Cardiac muscle cell (in vitro differentiated cells and primary cell): ENCODE data around the gene EFL1. TPM values are rescaled to one million over a fixed set of nuclear protein-coding genes. Genes with fewer than 3 reads are reported as not detected.

Source experiments
- DNase-seq, 2 donors: peaks; one replicate each; pipeline versions ENCODE4 v3.0.0 to v3.0.0-alpha.2; 2010 to 2017; ENCODE audit warnings: low read depth in 1 of 2, low spot score in 1 of 2
- H3K27ac ChIP-seq: fragments of 200-600 bp; sonication (generic); 2 replicates; pipeline ENCODE4 v1.5.1; 2016
- H3K27me3 ChIP-seq: fragments of 200-600 bp; sonication (generic); 2 replicates; pipeline ENCODE4 v1.6.0; 2016; ENCODE audit warnings: control low read depth
- H3K36me3 ChIP-seq: fragments of 200-600 bp; sonication (generic); 2 replicates; pipeline ENCODE4 v1.5.1; 2016; ENCODE audit warnings: control low read depth
- H3K4me1 ChIP-seq: fragments of 200-600 bp; sonication (generic); 2 replicates; pipeline ENCODE4 v1.8.1; 2017; ENCODE audit warnings: low read depth, mild to moderate bottlenecking, mixed run types
- H3K4me3 ChIP-seq: fragments of 200-600 bp; sonication (generic); 2 replicates; pipeline ENCODE4 v1.5.1; 2016; ENCODE audit warnings: mild to moderate bottlenecking
- H3K9me3 ChIP-seq: fragments of 200-600 bp; sonication (generic); 2 replicates; pipeline ENCODE4 v1.5.1; 2017; ENCODE audit warnings: low read depth, mild to moderate bottlenecking, control low read depth
- polyA plus RNA-seq: library from polyadenylated mRNA; unstranded; fragments of >200 nt; fragmentation: Nextera tagmentation; extraction: Ambion mirVana; gene quantifications from 2 replicates; pipeline ENCODE4 v1.2.1, GENCODE V29; 2016
- total RNA-seq: library from RNA; depleted of rRNA; stranded (reverse); fragments of >200 nt; gene quantifications from 2 replicates; pipeline ENCODE4 v1.2.3, GENCODE V29; 2016
- TF ChIP-seq, protein P1 (sequence below): IDR thresholded peaks from 2 replicates; pipeline ENCODE4 v1.5.1; 2012; ENCODE audit warnings: low read depth, mild to moderate bottlenecking, low read length

The EFL1 gene
- total and polyA plus RNA-seq, 2 experiments from 2014 or later, result 46.7 to 54.8 TPM

GRCh38 chr15:82158811-82159210, 103.7 kb downstream of the EFL1 start:
- TF ChIP-seq, protein P1, sequence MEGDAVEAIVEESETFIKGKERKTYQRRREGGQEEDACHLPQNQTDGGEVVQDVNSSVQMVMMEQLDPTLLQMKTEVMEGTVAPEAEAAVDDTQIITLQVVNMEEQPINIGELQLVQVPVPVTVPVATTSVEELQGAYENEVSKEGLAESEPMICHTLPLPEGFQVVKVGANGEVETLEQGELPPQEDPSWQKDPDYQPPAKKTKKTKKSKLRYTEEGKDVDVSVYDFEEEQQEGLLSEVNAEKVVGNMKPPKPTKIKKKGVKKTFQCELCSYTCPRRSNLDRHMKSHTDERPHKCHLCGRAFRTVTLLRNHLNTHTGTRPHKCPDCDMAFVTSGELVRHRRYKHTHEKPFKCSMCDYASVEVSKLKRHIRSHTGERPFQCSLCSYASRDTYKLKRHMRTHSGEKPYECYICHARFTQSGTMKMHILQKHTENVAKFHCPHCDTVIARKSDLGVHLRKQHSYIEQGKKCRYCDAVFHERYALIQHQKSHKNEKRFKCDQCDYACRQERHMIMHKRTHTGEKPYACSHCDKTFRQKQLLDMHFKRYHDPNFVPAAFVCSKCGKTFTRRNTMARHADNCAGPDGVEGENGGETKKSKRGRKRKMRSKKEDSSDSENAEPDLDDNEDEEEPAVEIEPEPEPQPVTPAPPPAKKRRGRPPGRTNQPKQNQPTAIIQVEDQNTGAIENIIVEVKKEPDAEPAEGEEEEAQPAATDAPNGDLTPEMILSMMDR, result no peak
- no peak overlapping the region for H3K4me3 ChIP-seq
- no peak overlapping the region for H3K27ac ChIP-seq
- peak in 1 of 2 donors; percentile 36 for DNase-seq
- peaks cover 28% of the 10 kb centered on the region for H3K36me3 ChIP-seq
- no peaks in the 10 kb centered on the region for H3K9me3 ChIP-seq
- H3K4me1 ChIP-seq, result no peaks in the 10 kb centered on the region
- no peaks in the 10 kb centered on the region for H3K27me3 ChIP-seq

DNA sequence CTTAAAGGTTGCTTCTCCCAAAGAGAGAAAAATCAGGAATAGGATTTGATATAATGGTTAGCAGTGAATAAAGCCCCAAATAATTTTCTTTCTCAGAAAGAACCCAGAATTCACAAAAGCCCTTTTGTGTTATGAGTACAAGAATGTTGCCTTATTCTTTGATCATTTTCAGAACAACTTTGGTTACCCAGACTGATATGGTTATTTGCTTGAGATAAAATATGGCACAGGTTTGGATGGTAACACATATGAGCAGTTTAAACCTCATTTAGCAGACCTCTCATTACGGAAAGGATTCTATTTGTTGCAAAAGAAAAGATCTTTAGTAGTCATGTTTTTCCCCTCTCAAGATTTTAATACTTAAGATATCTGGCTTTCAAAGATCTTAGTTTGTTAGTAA, 111.9 kb downstream of the EFL1 start:
- no peaks in the 10 kb centered on the region for H3K27me3 ChIP-seq
- no peak overlapping the region for H3K4me3 ChIP-seq
- H3K36me3 ChIP-seq, result peaks cover 29% of the 10 kb centered on the region
- H3K27ac ChIP-seq, result no peak overlapping the region
- no peak for DNase-seq
- no peaks in the 10 kb centered on the region for H3K4me1 ChIP-seq
- TF ChIP-seq, protein P1, result no peak
- H3K9me3 ChIP-seq, result no peaks in the 10 kb centered on the region

DNA sequence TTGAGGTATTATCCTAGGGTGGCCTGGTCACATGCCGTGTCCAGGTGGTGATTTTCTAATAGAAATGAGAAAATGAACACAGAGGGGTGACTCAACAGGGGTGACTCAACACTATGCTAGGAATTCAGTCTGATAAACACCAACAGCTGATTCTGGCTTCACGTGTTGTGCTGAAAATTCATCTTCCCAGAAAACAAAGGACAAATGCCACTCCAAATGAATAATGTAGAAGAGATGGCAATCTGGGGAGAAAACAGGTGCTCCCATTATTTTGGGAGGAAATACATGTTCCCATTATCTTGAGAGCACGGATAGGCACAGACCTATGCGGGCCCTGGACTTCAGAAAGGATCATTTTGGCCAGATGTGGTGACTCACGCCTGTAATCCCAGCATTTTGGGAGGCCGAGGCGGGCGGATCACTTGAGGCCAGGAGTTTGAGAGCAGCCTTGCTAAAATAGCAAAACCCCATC, 115.5 kb downstream of the EFL1 start:
- H3K36me3 ChIP-seq, result peaks cover 24% of the 10 kb centered on the region
- TF ChIP-seq, protein P1, result no peak
- H3K4me1 ChIP-seq, result peaks cover 6% of the 10 kb centered on the region
- H3K27me3 ChIP-seq, result no peaks in the 10 kb centered on the region
- H3K27ac ChIP-seq, result no peak overlapping the region
- no peak overlapping the region for H3K4me3 ChIP-seq
- peak in 1 of 2 donors; percentile 71 for DNase-seq
- H3K9me3 ChIP-seq, result no peaks in the 10 kb centered on the region

DNA sequence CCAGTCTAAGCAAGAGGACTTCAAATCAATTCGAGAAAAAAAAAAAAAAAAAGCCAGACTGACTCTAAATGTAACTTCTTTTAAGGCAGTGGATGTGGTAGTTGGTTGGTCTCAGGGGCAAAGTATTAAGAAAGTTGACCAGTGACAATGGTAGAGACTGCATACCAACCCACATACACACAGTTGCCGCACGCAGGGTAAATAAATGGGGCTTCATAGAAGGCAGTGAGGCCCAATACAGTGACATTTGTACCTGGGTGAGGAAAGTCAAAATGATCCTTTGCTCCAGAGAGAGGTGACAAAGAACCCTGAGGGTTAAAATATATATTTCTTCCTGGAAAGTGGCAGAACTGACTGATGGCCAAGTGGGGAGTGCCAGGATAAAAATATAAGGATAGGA, 116.0 kb downstream of the EFL1 start:
- no peak overlapping the region for H3K27ac ChIP-seq
- H3K27me3 ChIP-seq, result no peaks in the 10 kb centered on the region
- TF ChIP-seq, protein P1, result no peak
- no peak for DNase-seq
- no peaks in the 10 kb centered on the region for H3K9me3 ChIP-seq
- peaks cover 21% of the 10 kb centered on the region for H3K36me3 ChIP-seq
- peaks cover 6% of the 10 kb centered on the region for H3K4me1 ChIP-seq
- H3K4me3 ChIP-seq, result no peak overlapping the region

- Histone ChIP-seq H3K36me3 (peaks cover under 1% of the 10 kb centered on the region), H3K4me1 (peaks cover 6% of the 10 kb centered on the region), H3K27me3 (no peaks in the 10 kb centered on the region), H3K27ac (no peak overlapping the region), H3K4me3 (no peak overlapping the region), H3K9me3 (no peaks in the 10 kb centered on the region)
- no peak for DNase-seq
- TF ChIP-seq, protein P1, result no peak
These were observed 118.8 kb downstream of the EFL1 start for GRCh38 chr15:82143390-82144385.
